Inferior parietal cortex (tissue), 1 donor: Measurements from ENCODE around the gene SERPINB2.

Experiments
- DNase-seq: peaks from one replicate; pipeline ENCODE4 v3.0.0-alpha.2; 2016; ENCODE audit errors: extremely low spot score

SERPINB2 gene

GRCh38 chr18:63887424-63887823 lies at the start of gene SERPINB2:
Gene SERPINB2, plus strand, starts transcription at chr18:63887705. Its CDS starts 3,740 bp downstream, at chr18:63891445.
- DNase-seq = no peak

GRCh38 chr18:63843008-63843407 lies 44.5 kb upstream of the SERPINB2 start:
- no peak for DNase-seq

GRCh38 chr18:63844254-63844653 lies 43.3 kb upstream of the SERPINB2 start:
- peak; percentile 39 for DNase-seq

- peak; percentile 63 for DNase-seq
Observed at GRCh38 chr18:63848159-63848558, 39.3 kb upstream of the SERPINB2 start.

GRCh38 chr18:63850020-63850419 lies 37.5 kb upstream of the SERPINB2 start:
- DNase-seq = no peak

- no peak for DNase-seq
Observed at GRCh38 chr18:63850636-63851035, 36.9 kb upstream of the SERPINB2 start.

- no peak for DNase-seq
Observed at GRCh38 chr18:63858456-63858855, 29.0 kb upstream of the SERPINB2 start.

GRCh38 chr18:63859781-63860475 lies 27.6 kb upstream of the SERPINB2 start:
- DNase-seq = no peak

- no peak for DNase-seq
Observed at GRCh38 chr18:63860531-63860930, 27.0 kb upstream of the SERPINB2 start.

- DNase-seq = no peak
Observed at GRCh38 chr18:63867368-63868125, 20.0 kb upstream of the SERPINB2 start.

GRCh38 chr18:63868546-63868945 lies 19.0 kb upstream of the SERPINB2 start:
- no peak for DNase-seq

GRCh38 chr18:63869374-63869773 lies 18.1 kb upstream of the SERPINB2 start:
- no peak for DNase-seq

- DNase-seq = no peak
Observed at GRCh38 chr18:63869851-63870250, 17.7 kb upstream of the SERPINB2 start.

GRCh38 chr18:63871836-63872235 lies 15.7 kb upstream of the SERPINB2 start:
- no peak for DNase-seq

- DNase-seq = no peak
Observed at GRCh38 chr18:63872586-63872985, 14.9 kb upstream of the SERPINB2 start.

- no peak for DNase-seq
Observed at GRCh38 chr18:63878343-63878742, 9.2 kb upstream of the SERPINB2 start.

GRCh38 chr18:63878925-63879324 lies 8.6 kb upstream of the SERPINB2 start:
- no peak for DNase-seq

- no peak for DNase-seq
Observed at GRCh38 chr18:63879709-63880108, 7.8 kb upstream of the SERPINB2 start.

GRCh38 chr18:63881851-63882250 lies 5.7 kb upstream of the SERPINB2 start:
- no peak for DNase-seq

GRCh38 chr18:63882333-63883141 lies 5.0 kb upstream of the SERPINB2 start:
- DNase-seq = no peak

- DNase-seq = no peak
Observed at GRCh38 chr18:63883617-63884016, 3.9 kb upstream of the SERPINB2 start.

- DNase-seq = no peak
Observed at GRCh38 chr18:63888470-63889190, 1.1 kb downstream of the SERPINB2 start.
